Stimulated activated CD8-positive, alpha-beta memory T cell treated with anti-CD3 and anti-CD28 coated beads, Interleukin-4, amount 100 ng/mL, for 4 hours (primary cell): ENCODE data around the gene RORB.

ENCODE experiments used
- DNase-seq, 2 donors: peaks; one replicate each; pipeline ENCODE4 v3.0.0-alpha.2; 2020; ENCODE audit warnings: low read depth in 2 of 2, low spot score in 1 of 2

The RORB gene

DNA sequence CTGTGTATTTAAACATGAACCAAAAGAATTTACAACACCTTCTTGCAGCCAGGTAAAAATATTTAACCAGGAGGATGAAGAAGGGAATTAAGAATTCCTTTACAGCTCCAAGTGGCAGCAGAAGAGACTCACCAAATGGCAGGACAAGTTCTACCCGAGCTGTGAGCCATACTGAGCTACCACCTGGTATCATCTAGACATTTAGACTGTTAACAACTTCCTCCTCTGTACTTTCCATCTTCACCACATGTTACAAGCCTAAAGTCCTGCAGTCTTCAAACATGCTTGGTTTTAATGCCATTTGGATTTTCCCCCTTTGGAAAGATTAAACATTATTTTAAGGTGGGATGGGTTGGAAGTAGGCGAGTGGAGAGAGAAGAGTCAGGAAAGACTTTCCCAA, 200.4 kb downstream of the RORB start:
- DNase-seq: no peak

DNA sequence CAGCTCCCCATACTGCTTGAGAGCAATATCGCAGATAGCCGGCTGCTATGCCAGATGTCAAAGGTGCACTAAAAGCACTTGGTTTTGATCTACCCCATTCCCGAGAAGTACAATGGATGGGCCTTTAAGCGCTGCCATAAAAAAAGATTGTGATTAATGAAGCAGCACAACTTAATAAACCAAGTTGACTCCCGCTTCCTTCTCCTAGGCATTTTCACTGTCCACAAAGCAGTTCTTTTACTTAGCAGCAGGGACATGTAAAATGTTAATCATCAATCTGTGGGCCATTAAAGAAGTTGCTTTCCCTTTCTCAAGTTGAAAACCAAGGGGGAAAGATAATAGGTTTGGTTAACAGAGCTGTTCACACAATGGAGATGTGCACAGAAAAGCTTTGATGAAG, 214.2 kb downstream of the RORB start:
- DNase-seq: no peak

DNA sequence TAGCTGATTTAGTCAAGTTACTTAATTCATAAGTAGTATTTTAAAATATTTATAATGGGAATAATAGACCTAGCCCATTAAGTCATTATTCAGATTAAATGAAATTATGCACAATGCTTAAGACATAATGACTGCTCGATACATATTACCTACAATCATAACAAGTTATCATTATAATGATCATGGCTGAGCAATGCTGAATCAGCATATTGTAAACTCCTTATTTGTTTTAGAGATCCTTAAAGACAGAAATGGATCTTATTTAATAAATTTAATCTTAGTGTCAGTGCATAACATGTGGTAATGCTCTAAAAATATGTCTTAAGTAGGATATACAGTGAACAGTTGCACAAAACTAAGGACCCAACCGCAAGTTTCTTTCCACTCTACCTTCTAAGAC, 221.6 kb downstream of the RORB start:
- no peak for DNase-seq

DNA sequence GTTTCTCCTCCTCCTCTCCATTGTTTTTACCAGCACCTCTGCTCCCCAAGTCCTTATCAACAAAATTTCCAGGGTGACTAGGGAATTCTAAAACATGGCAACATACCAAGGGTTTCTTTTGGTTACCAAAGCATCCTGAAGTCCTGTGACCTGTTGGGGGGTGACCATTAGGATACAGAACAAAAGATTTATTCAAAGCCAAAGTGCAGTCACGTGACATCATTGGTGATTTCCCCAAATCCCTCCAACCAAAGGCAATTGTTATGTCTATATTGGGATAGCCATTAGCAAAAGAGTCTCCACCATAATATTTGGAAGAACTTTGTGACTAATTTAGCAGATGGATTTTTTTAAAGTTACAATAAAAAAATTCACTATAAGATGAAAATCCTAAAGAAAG, 222.2 kb downstream of the RORB start:
- DNase-seq: no peak

DNA sequence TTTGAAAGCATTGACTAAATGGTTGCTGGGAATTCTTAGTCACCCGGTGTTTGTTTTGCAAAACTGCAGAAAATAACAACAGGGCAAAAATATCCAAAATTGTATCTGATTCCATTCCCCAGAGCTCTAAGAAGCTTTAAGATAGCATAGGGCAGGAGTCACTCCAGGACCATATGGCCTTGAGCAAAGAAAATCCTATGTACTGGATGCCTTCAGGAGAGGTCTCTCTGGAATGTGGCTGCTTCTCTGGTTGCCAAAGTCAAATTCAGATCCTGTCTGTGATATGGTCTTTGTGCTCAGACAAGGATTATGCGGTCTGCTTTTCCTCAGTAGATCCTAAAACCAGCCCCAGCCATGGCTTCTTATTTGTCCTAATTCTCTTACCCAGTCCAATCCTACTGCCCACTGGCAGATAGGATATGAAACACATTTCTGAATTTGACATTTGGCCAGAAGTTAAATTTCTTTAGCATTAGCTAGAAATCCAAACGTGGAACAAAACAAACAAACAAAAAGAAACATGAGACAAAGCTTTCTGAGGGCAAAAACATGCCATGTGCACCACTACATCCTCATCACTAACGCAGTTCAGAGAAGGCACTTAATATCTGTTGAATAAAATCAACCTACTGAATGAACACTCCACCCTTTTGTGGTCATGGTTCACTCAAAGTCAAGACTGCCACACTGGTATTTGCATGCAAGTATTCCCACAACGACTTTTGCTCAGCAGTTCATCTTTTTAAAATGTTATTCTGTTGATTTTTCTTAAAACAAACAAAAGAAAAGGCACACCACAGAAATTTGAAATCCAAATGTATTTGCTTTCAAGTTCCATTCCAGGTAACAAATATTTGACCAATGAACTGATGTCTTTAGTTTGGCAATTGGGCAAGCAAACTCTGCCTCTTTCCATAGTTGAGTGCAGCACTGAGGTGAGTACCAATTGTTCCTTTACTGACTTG, 224.8 kb downstream of the RORB start:
- no peak for DNase-seq

DNA sequence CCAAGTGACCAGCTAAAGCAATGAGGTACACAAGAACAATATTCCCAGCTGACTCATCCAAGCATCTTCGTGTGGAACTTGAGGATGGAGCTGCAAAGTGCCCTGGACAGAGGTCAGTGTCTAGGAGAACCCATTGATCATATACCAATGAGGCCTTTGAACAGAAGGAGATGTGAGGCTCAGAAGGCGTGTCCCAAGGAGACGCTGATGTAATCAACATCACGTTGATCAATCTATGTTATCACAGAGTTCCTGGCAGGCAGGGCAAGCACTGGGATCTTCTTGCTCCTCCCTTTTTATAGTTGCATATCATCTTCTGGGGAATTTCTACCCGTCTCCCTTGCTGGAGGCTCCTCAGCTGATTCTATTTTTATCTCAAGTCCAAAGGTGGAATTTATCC, 227.2 kb downstream of the RORB start:
- no peak for DNase-seq

DNA sequence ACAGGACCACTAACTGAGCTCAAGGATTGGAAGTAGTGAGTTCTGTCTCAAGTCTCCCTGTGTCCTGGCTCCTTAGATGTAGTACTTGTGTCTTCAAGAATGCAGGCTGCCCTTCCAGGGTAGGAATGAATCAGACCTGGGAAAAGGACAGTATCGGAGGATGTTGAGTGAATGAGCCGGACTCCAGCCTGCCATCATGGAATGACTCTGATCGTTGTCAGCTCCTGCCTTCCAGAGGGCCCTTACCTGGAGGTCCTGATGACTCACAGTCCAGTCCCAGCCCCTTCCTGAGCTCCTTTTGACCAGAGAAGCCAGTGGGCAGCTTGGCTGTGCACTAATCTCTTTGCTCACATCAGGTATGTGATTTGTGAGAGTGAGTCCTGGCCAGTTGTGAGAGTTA, 229.4 kb downstream of the RORB start:
- no peak for DNase-seq

DNA sequence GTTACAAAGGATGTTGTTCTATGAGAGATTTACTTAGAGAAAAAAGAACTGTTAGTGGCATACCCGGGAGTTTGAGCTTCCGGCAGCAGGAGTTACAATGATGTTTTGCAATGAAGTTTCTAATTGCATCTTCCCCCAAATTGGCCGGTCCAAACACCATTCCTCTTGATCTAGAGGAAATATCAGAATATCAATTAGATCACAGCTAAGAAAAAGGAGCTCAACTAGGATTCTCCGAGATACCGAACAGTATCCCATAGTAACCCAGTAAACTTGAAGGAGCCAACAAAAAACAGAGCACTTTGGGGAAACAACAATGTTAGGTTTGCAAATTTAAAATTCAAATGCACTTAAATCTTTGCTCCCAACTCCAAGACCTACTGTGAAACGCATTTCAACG, 231.0 kb downstream of the RORB start:
- DNase-seq: no peak

DNA sequence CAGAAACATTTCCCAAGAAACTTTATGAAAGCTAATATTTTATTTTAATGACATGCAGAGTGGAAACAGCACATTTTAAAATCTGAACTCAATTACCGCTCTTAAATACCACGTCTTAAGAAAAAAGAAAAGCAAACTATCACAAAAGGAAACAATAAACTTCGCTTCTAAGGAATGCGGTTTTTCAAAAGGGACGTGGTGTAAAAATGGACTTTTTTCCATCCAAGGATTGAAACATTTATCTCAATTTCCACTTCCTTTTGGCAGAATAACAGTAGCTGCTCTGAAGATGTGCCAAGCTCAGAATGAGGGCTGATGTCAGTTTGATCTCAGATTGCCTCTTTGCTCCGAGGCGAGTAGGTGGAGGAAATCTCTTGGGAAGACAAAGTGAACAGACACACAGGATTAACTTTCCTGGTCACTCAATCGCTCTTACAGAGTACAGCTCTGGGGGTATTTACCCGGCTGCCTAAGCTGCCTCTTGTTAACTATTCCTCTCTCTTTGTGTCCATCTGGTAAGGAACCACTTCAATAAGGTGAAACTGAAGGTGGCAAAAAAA, 232.1 kb downstream of the RORB start:
- no peak for DNase-seq

DNA sequence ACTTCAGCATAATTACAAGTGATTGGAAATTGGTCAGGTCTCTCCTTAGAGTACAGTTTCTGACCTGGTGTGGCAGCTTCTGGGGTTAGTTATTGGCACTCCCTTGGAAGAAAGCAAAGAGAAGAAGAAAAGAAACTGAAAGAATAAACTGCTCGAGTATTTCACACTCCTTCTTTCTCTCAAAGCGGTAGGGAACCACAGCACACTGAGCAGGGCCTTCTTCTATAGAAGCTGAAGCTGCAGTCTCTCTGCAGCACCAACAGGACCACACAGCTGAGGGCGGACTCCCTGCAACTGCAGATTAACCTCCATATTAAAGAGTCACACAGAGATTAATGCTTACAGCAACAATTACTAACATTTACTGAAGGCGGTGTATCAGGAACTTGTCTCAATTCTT, 238.6 kb downstream of the RORB start:
- DNase-seq: no peak

DNA sequence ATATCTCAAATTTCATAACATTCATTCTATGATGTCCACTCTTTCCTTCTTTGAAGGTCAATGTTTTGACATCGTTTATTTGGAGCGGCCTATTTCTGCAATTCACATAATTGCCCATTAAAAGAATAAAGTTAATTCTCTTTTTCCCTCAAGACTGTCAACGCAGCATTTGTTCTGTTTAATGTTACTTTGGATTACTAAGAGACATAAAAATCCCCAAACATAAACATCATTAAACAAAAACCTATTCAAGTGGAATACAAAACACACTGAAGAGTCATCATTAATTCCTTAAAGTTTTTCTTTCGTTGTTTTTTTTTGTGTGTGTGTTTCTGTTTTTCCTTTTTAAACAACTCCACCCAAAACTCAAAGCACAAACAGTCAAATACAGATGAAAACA, 239.5 kb downstream of the RORB start:
- DNase-seq: no peak

DNA sequence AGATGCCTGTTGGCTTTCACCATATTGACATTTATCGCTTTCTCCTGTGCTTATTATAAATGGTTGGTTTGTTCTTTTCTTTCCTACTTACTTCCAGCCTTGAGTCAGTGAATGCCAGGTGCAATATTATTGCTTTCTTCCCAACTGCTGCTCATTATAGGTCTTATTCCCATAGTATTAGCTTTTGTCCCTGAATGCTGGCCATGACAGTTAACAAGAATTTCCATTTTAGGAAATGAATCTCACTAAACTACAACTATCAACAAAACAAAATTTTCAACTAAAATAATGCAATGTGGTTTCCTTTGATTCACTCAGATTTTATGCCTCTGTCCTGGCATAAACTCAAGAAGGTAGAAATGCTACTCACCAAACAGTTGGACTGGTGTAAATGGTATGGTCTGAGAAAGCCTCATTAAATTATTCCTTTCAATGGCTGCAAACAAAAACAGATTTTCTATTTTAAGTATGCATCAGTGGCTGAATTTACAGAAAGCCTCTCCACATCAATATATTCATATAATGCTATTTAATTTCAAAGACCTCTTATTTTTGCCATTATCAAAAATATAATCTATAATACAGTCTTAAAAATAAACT, 245.2 kb downstream of the RORB start:
- DNase-seq: no peak
